ENCODE results near the gene ANKRD63. TPM values are rescaled to one million over a fixed set of nuclear protein-coding genes. Genes with fewer than 3 reads are reported as not detected.

ANKRD63 gene
- total RNA-seq, 6 experiments from 2014 or later, result not detected

DNA sequence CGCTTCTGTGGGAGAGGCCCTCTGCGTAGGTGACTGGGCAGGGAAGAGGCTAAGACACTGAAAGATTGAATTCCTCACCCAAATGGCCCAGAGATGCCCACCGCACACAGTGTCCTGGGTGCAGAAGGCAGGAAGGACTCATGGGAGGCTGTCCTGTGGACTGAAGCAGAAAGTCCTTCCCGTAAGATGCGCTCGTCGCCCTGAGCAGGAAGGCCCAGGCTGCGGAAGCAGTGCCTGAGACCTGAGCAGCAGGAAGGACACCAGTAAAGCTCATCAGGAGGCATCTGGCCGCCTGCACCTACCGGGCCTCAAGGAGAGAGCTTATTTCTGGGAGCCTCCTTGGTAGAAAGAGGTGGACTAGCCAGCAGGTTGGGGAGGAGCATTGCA is 40.7 kb downstream of the ANKRD63 start:
- Mint-ChIP-seq H3K36me3 (ENCODE audit: low read depth) (no peaks in the 10 kb centered on the region), H3K4me1 (ENCODE audit: low read depth) (peaks cover 25% of the 10 kb centered on the region), H3K27me3 (ENCODE audit: insufficient read depth) (peaks cover 41% of the 10 kb centered on the region), H3K9me3 (no peaks in the 10 kb centered on the region), H3K4me3 (no peak overlapping the region), H3K27ac (no peak overlapping the region)
- no peak for DNase-seq
- TF ChIP-seq, protein P1, sequence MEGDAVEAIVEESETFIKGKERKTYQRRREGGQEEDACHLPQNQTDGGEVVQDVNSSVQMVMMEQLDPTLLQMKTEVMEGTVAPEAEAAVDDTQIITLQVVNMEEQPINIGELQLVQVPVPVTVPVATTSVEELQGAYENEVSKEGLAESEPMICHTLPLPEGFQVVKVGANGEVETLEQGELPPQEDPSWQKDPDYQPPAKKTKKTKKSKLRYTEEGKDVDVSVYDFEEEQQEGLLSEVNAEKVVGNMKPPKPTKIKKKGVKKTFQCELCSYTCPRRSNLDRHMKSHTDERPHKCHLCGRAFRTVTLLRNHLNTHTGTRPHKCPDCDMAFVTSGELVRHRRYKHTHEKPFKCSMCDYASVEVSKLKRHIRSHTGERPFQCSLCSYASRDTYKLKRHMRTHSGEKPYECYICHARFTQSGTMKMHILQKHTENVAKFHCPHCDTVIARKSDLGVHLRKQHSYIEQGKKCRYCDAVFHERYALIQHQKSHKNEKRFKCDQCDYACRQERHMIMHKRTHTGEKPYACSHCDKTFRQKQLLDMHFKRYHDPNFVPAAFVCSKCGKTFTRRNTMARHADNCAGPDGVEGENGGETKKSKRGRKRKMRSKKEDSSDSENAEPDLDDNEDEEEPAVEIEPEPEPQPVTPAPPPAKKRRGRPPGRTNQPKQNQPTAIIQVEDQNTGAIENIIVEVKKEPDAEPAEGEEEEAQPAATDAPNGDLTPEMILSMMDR (IDR thresholded peaks at IDR 0.05), result no peak

DNA sequence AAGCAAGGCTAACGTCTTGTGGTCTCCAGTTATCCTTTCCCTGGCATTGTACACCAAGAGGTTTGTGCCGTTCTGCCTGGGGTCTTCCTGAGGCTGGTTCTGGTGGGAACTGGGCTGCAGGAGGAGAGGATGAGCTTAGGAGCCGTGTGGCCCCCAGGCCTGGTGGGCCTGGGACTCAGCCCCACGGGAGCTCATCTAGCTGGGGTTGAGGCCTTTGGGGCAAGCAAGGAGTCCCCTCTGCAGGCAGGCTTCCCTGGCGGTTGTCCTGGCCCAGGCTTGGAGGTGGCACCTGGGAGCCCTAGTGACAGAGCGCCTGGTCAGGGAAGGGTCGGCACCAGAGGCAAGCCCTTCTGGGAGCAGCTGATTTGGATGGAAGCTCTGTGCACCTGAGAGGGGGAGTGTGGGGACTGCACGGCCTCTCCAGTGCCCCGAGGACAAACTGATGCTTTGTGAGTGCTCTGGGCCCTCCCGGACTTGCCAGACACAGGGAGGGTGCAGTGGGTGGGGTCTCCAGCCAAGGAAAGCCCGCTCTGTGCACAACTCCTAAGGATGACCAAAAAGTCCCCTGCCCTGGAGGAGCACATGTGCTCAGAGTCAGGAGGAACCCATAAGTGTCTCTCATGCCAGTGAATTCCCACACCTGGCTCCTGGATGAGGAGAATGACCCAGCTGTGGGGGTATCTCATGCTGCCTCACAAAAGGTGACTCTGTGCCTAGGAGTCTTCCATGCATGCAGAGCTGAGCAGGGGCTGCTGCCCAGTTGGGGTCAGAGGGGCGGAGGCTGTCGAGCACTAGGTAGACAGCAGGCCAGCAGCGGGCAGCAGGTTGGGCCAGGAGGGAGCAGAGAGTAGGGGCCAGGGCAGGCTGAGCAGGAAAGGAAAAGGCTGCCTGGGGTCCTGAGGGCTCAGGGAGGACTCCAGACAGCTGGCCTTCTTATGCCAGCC is 41.3 kb downstream of the ANKRD63 start:
- H3K36me3 Mint-ChIP-seq (ENCODE audit: low read depth), result no peaks in the 10 kb centered on the region
- DNase-seq, result no peak
- peaks cover 25% of the 10 kb centered on the region for H3K4me1 Mint-ChIP-seq (ENCODE audit: low read depth)
- TF ChIP-seq, protein P1 (IDR thresholded peaks at IDR 0.05), result no peak
- H3K4me3 Mint-ChIP-seq, result no peak overlapping the region
- no peaks in the 10 kb centered on the region for H3K9me3 Mint-ChIP-seq
- peaks cover 34% of the 10 kb centered on the region for H3K27me3 Mint-ChIP-seq (ENCODE audit: insufficient read depth)
- H3K27ac Mint-ChIP-seq, result no peak overlapping the region

DNA sequence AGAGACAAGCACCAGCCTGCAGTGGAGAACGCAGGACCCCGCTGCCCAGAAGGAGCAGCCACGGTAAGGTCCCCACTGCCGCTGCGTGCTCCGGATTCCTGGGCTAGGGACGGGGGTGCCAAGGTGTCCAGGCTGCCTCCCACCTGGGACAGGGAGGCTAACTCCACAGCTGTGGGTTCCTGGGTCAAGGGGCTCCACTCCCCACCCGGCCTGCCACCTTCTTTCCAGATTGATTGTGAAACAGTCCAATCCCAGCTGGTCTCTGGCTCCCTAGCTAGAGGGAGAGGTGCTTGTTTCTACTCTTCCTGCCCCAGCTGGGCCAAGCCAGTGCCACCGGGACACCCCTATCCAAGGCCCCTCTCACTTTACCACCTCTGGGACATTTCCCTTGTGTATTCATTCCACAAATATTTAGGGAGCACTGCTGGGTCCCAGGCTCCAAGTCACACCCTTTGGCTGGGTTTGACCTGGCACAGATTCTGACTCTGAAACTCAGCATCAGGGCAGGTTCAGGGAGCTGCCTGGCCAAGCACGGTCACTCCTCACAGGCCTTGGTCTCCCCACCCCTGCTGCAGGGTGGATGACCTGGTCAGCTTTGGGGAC is 42.1 kb downstream of the ANKRD63 start:
- Mint-ChIP-seq H3K9me3 (no peaks in the 10 kb centered on the region), H3K27me3 (ENCODE audit: insufficient read depth) (peaks cover 28% of the 10 kb centered on the region), H3K36me3 (ENCODE audit: low read depth) (no peaks in the 10 kb centered on the region), H3K27ac (no peak overlapping the region), H3K4me1 (ENCODE audit: low read depth) (peaks cover 25% of the 10 kb centered on the region), H3K4me3 (no peak overlapping the region)
- DNase-seq, result no peak
- TF ChIP-seq, protein P1 (IDR thresholded peaks at IDR 0.05), result no peak

DNA sequence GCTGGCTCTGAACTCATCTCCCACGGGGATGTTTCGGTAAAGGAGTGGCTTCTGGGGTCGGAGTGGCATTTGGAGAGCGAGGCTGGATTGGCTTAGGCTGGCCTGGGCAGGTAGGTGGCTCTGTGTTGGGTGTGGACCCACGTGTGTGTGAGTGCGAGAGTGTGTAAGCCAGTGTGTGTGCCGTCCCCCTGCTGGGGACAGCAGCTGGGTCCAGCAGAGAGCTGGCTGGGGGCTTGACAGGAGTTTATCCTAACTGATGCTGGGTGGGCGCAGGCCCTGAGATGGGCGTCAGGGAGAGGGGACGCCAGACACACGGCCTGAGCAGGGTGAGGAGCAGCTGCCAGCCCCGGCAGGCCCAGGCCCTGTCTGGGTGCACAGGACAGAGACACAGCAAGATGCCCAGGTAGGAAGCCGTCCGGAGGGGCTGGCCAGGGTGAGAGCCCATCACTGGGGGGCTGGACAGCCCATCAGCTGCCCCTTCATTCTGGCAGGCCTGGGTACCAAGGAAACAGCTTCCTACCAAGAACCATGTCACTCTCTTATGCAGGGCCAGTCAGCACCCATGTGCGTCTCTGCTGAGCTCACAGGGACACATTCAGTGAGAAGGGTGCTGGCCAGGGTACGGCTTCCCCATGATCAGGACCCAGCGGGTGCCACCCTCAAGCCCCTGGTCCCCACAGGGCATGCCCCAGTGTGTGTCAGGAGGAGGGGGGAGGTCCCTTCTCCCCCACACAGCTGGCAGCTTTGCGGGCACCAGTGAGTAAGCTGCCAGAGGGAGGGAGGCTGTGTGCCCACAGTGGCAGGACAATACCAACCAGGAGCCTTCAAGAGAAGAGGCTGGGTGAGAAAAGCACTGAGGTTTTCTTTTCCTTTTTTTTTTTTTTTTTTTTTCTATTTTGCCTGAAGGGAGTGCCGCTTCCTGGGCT is 42.9 kb downstream of the ANKRD63 start:
- TF ChIP-seq, protein P1 (IDR thresholded peaks at IDR 0.05), result no peak
- no peaks in the 10 kb centered on the region for H3K9me3 Mint-ChIP-seq
- DNase-seq, result no peak
- H3K4me3 Mint-ChIP-seq, result no peak overlapping the region; the same call in 1 of the 2 replicates
- no peak overlapping the region for H3K27ac Mint-ChIP-seq
- H3K36me3 Mint-ChIP-seq (ENCODE audit: low read depth), result no peaks in the 10 kb centered on the region
- H3K4me1 Mint-ChIP-seq (ENCODE audit: low read depth), result peaks cover 25% of the 10 kb centered on the region
- H3K27me3 Mint-ChIP-seq (ENCODE audit: insufficient read depth), result peaks cover 24% of the 10 kb centered on the region

DNA sequence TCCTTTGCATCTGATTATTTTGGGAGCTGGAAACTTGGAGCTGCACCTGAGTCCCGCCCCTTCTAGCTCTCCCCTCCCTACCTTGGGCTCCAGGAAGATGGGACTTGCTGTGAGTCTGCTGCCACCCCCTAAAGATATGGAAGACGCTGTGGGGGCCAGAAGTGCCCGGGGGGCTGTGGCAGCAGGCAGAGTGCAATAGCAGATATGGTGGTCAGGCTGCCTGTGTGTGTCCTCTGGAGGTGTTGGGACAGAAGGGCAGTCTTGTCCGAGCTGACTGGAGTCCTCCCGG is 43.5 kb downstream of the ANKRD63 start:
- H3K4me3 Mint-ChIP-seq, result peak overlapping the region; percentile 52; the same call in 1 of the 2 replicates
- peaks cover 21% of the 10 kb centered on the region for H3K27me3 Mint-ChIP-seq (ENCODE audit: insufficient read depth)
- H3K27ac Mint-ChIP-seq, result peak overlapping the region; percentile 21; the same call in 1 of the 2 replicates
- TF ChIP-seq, protein P1 (IDR thresholded peaks at IDR 0.05), result no peak
- peaks cover 25% of the 10 kb centered on the region for H3K4me1 Mint-ChIP-seq (ENCODE audit: low read depth)
- H3K9me3 Mint-ChIP-seq, result no peaks in the 10 kb centered on the region
- no peaks in the 10 kb centered on the region for H3K36me3 Mint-ChIP-seq (ENCODE audit: low read depth)
- no peak for DNase-seq
